Measurements from ENCODE around the gene LDLRAP1. TPM values are rescaled to one million over a fixed set of nuclear protein-coding genes. Genes with fewer than 3 reads are reported as not detected.
"Not testable (repeated sequence)": the region's sequence is repeated elsewhere in the genome, so short reads cannot be mapped to it uniquely, and the experiment has no call there.

The LDLRAP1 gene, protein sequence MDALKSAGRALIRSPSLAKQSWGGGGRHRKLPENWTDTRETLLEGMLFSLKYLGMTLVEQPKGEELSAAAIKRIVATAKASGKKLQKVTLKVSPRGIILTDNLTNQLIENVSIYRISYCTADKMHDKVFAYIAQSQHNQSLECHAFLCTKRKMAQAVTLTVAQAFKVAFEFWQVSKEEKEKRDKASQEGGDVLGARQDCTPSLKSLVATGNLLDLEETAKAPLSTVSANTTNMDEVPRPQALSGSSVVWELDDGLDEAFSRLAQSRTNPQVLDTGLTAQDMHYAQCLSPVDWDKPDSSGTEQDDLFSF
- 4.6 and 5.3 TPM in 2 replicates for total RNA-seq

DNA sequence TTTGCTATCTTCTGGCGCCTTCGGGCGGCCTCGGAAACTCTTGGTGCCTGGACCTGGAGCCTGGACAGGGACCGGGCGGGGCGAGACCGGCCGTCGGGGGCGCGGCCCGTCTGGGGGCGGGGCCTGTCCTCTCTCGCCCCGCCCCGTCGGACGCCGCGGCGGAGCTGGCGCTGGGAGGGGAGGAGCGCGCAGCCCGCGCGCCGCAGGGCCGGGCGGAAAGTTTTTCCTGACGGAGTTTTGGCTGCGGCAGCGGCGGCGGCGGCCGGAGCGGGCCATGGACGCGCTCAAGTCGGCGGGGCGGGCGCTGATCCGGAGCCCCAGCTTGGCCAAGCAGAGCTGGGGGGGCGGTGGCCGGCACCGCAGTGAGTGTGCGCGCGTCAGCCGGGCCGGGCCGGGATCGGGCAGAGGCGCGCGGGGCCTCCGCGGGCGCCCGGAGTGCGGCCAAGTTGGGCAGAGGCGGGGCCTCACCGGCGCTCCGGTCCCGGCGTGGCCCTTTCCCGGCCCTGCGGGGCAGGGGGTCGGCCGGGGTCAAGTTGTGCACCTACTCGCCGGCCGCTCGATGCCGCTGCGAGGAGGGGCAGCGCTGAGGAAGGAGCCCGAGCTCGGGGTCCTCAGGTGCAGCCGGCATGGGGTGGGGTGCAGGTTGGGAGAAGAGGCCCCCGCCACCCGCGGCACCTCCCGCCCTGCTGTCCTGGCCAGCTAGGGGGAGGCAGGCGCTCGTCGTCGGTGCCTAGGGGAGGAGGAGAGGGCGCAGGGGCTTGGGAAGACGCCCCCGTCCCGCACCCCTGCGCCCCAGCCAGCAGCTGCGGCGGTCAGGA lies at the start of gene LDLRAP1:
Gene LDLRAP1 (plus strand): TSS at position 182 of the 818 bp plus-strand sequence. CDS start 93 bp downstream, at position 275.
- H3K27me3 Mint-ChIP-seq (ENCODE audit: insufficient read depth), result peaks cover 11% of the 10 kb centered on the region
- no peak within 1 kb of the TSS for H3K27ac Mint-ChIP-seq
- peak within 1 kb of the TSS; percentile 76 for H3K4me3 Mint-ChIP-seq
- H3K4me1 Mint-ChIP-seq (ENCODE audit: low read depth), result peaks cover 8% of the 10 kb centered on the region
- H3K36me3 Mint-ChIP-seq (ENCODE audit: low read depth), result peaks cover 5% of the 10 kb centered on the region
- no peaks in the 10 kb centered on the region for H3K9me3 Mint-ChIP-seq
- DNase-seq (ENCODE audit: low spot score), result peak; percentile 59
- intact Hi-C loops (cut with micrococcal nuclease), result no loop called here

DNA sequence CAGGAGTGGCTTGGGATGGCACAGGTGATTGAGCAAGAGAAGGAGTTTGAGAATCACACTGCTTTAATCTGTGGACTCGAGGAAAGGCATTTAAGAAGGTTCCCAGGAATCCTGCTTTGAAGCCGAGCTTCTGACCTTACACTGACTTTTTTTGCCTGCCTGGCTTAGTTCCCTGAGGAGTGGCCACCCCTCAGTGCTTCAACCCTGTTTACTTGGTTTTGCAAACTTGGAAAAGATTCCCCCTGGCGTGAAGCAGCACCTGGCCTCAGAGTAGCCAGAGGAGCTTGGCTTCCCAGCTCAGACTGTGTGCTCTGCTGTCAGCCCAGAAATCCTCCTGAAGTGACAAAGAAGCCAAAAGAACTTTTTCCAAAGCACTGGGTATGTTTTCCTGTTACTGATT lies 48.5 kb upstream of the LDLRAP1 start:
- intact Hi-C loops (cut with micrococcal nuclease), result no loop called here
- no peaks in the 10 kb centered on the region for H3K9me3 Mint-ChIP-seq
- no peak for DNase-seq (ENCODE audit: low spot score)
- no peaks in the 10 kb centered on the region for H3K27me3 Mint-ChIP-seq (ENCODE audit: insufficient read depth)
- H3K4me3 Mint-ChIP-seq, result no peak overlapping the region
- H3K4me1 Mint-ChIP-seq (ENCODE audit: low read depth), result no peaks in the 10 kb centered on the region
- no peak overlapping the region for H3K27ac Mint-ChIP-seq
- peaks cover 34% of the 10 kb centered on the region for H3K36me3 Mint-ChIP-seq (ENCODE audit: low read depth)

DNA sequence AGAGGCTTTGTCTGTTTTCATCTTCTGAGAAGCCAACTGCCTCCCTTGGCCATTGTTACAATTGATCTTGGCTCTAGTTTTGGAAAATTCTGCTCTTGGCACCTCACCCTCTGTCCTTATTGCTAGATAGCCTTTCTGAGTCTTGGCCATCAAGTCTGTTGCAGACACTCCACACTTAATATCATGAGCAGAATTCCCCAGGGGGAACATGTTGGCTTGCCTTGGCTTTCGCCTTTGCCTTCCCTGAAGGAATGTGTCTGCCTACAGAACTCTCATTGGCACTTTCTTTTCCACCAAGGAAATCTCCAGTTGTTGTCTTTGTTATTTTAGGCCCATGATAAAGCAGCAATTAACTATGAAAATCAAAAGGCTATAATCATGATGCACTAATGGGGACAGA lies 42.7 kb upstream of the LDLRAP1 start:
- Mint-ChIP-seq H3K4me1 (ENCODE audit: low read depth) (no peaks in the 10 kb centered on the region), H3K36me3 (ENCODE audit: low read depth) (peaks cover 18% of the 10 kb centered on the region), H3K4me3 (no peak overlapping the region), H3K27ac (no peak overlapping the region), H3K9me3 (no peaks in the 10 kb centered on the region), H3K27me3 (ENCODE audit: insufficient read depth) (no peaks in the 10 kb centered on the region)
- no peak for DNase-seq (ENCODE audit: low spot score)
- intact Hi-C loops (cut with micrococcal nuclease), result loop anchor here (5.0 kb wide), 1 partner anchor 297 kb away; no protein-coding TSS in a partner anchor

DNA sequence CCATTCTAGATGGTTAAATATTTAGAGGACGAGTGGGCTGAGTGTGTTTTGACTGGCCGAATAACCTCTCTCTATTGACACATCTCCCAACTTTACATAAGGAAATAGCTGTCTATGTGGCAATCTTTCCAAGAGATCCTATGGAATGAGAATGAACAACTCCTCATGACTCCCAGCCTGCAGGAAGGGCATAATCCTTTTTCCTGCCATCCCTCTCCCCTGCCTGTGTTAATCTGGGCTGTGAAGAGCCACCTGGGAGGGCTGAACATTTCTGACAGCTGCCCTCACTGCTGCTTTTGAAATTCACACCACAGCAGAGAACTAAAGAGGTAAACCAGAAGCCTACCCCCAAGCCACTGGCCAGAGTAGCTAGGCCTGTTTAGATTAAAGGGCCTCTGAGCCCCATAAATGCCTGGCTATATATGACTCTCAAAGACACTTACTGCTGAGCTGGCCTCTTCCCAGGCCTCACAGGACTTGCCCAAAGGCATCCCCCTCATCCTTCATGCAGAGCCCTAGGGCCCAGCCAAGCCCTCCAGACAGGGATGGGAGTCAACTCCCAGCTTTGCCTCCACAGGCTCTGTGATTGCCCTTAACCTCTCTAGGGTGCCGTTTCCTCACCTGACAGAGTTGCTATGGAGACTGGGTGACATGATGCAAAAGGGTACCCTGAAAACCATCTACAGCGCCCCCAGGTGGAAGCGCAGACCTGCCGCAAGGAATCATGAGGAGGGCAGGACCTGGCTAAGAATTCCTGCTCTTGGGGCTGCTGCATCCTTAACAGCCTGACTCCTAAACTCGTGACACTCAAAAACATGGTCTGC lies 42.0 kb upstream of the LDLRAP1 start:
- DNase-seq (ENCODE audit: low spot score), result no peak
- intact Hi-C loops (cut with micrococcal nuclease), result loop anchor here (5.0 kb wide), 1 partner anchor 296 kb away; no protein-coding TSS in a partner anchor
- Mint-ChIP-seq H3K27ac (no peak overlapping the region), H3K27me3 (ENCODE audit: insufficient read depth) (no peaks in the 10 kb centered on the region), H3K4me1 (ENCODE audit: low read depth) (peaks cover 6% of the 10 kb centered on the region), H3K4me3 (no peak overlapping the region), H3K9me3 (no peaks in the 10 kb centered on the region), H3K36me3 (ENCODE audit: low read depth) (peaks cover 17% of the 10 kb centered on the region)

DNA sequence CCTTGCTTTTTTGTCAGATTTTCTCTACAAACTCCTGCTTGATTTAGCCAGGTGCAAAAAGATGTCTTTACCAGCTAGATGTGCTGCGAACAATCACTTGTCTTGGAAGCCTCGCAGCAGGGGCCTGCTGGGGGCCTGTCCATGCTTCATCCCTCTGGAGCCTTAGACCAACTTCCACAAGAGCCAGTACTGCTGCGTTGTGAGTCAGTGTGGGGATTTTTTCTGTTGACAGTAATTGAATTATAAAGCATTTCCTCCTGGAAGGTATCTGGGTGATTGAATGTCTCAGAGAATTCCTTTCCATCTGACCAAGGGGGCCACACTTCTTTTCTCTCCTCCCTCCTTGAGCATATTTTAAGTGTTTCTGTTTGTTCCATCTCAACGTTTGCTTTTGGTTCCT lies 40.4 kb upstream of the LDLRAP1 start:
- no peak overlapping the region for H3K4me3 Mint-ChIP-seq
- no peak overlapping the region for H3K27ac Mint-ChIP-seq
- H3K27me3 Mint-ChIP-seq (ENCODE audit: insufficient read depth), result no peaks in the 10 kb centered on the region
- no peaks in the 10 kb centered on the region for H3K9me3 Mint-ChIP-seq
- DNase-seq (ENCODE audit: low spot score), result no peak
- H3K4me1 Mint-ChIP-seq (ENCODE audit: low read depth), result peaks cover 12% of the 10 kb centered on the region
- intact Hi-C loops (cut with micrococcal nuclease), result loop anchor here (5.0 kb wide), 1 partner anchor 294 kb away; no protein-coding TSS in a partner anchor
- peaks cover 13% of the 10 kb centered on the region for H3K36me3 Mint-ChIP-seq (ENCODE audit: low read depth)

DNA sequence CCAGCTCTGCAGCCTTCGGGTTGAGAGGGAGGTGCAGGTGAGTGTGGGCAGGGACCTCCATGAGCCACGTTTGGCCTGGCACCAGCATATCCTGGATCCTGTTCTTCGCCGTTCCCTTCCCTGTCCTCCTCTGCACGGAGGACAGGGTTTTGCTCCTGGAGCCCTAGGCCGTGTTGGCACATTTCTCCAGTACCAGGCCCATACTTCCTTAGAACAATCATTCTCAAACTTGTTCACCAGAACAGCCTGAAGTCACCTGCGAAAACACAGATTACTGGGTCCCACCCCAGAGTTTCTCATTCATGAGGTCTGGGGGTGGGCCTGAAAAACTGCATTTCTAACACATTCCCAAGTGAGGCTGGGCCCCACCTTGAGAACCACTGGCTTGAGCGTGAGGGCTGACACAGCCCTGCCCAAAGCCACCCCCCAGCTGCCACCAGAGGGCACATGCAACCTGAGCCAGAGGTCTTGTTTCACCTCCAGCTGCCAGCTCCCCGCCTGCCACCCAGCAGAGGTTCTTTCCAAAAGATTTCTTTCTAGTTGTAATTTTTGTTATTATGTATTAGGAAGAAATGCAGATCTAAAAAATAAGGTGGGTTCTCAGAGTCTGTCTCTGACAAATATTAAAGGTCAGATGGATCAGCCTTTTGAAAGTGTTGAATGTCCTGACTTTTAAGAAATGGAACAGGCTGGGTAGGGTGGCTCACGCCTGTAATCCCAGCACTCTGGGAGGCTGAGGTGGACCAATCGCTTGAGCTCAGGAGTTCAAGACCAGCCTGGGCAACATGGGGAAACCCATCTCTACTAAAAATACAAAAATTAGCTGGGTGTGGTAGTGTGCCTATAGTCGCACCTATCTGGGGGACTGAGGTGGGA lies 39.6 kb upstream of the LDLRAP1 start:
- Mint-ChIP-seq H3K27ac (no peak overlapping the region), H3K36me3 (ENCODE audit: low read depth) (peaks cover 7% of the 10 kb centered on the region), H3K4me1 (ENCODE audit: low read depth) (peaks cover 12% of the 10 kb centered on the region), H3K27me3 (ENCODE audit: insufficient read depth) (no peaks in the 10 kb centered on the region), H3K9me3 (no peaks in the 10 kb centered on the region), H3K4me3 (no peak overlapping the region)
- intact Hi-C loops (cut with micrococcal nuclease), result loop anchor here (1.0 to 5.0 kb wide), 2 partner anchors 294 to 308 kb away; no protein-coding TSS in a partner anchor
- peak; percentile 24 for DNase-seq (ENCODE audit: low spot score)

DNA sequence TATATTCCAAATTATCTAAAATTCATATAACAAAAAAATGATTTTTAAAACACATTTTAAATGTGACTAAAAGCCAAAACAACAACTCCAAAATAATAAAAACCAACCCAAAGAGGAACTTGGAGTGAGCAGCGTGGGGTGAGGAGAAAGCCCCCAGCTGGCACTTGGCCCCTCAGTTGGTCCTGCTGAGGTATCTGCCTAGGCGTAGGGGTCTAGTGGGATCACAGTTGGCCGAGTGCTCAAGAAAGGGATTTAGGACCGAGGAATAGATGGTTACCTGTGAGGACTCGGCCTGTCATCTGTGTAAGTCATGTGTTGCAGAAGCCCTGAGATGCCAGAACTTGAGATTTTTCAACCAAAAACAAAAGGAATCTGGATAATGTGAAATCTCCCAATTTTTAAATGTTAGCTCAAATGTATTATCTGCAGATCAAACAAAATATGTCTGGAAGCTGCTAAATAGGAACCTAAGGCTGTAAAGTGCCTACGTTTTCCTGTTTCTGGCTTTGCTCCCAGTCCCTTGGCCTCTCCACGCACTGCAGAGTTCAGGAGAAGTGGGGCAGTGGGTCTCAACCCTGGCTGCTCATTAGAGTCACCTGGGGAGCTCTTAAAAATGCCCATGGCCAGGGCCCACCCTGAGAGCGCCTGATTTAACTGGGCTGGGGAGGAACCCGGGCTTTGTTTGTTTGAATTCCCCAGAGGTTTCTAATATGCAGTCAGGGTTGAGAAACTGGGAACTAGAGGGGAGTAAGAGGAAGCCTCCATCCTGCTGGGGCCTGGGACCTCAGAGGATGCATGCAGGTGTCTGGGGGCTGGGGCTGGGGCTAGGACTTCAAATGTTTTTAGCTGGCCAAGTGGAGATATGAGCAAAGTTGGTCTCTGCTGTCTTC lies 38.5 kb upstream of the LDLRAP1 start:
- Mint-ChIP-seq H3K4me1 (ENCODE audit: low read depth) (peaks cover 12% of the 10 kb centered on the region), H3K36me3 (ENCODE audit: low read depth) (peaks cover 7% of the 10 kb centered on the region), H3K27ac (no peak overlapping the region), H3K4me3 (no peak overlapping the region), H3K9me3 (no peaks in the 10 kb centered on the region), H3K27me3 (ENCODE audit: insufficient read depth) (no peaks in the 10 kb centered on the region)
- no peak for DNase-seq (ENCODE audit: low spot score)
- intact Hi-C loops (cut with micrococcal nuclease), result loop anchor here (1.0 to 5.0 kb wide), 2 partner anchors 292 to 306 kb away; no protein-coding TSS in a partner anchor

DNA sequence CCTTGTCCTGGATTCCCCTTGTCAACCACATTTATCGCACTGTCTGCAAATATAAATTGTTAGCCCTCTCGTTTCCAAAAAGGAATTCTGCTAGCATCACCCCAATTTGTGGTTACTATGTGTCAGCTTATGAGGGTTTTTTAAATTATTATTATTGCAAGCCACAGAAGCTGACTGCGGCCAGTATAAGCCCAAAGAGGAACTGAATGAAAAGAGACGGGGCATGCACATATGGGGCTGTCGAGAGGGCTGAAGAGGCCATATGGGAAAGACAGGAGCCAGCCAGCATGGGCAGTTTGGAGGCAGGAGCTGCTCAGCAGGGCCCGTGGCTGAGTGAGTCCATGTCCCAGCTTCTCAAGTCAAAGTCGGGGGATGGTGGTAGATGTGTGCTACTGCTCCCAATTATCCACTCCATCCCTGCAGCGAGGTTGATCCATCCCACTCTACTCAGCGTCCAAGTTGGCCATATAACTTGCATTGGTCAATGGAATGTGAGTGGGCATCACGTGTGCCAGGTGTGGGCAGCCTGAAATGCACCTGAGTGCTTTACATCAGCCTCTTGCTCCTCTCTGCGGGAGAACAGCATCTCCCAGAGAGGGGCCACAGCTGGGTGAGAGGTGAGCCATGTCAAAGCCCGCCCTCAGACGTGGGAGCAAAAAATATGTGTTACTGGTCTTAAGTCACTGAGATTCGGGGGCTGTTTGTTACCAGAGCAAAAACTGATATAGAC lies 37.6 kb upstream of the LDLRAP1 start:
- intact Hi-C loops (cut with micrococcal nuclease), result no loop called here
- Mint-ChIP-seq H3K36me3 (ENCODE audit: low read depth) (peaks cover under 1% of the 10 kb centered on the region), H3K4me3 (peak overlapping the region; percentile 30), H3K27ac (no peak overlapping the region), H3K4me1 (ENCODE audit: low read depth) (peaks cover 12% of the 10 kb centered on the region), H3K9me3 (no peaks in the 10 kb centered on the region), H3K27me3 (ENCODE audit: insufficient read depth) (no peaks in the 10 kb centered on the region)
- no peak for DNase-seq (ENCODE audit: low spot score)

DNA sequence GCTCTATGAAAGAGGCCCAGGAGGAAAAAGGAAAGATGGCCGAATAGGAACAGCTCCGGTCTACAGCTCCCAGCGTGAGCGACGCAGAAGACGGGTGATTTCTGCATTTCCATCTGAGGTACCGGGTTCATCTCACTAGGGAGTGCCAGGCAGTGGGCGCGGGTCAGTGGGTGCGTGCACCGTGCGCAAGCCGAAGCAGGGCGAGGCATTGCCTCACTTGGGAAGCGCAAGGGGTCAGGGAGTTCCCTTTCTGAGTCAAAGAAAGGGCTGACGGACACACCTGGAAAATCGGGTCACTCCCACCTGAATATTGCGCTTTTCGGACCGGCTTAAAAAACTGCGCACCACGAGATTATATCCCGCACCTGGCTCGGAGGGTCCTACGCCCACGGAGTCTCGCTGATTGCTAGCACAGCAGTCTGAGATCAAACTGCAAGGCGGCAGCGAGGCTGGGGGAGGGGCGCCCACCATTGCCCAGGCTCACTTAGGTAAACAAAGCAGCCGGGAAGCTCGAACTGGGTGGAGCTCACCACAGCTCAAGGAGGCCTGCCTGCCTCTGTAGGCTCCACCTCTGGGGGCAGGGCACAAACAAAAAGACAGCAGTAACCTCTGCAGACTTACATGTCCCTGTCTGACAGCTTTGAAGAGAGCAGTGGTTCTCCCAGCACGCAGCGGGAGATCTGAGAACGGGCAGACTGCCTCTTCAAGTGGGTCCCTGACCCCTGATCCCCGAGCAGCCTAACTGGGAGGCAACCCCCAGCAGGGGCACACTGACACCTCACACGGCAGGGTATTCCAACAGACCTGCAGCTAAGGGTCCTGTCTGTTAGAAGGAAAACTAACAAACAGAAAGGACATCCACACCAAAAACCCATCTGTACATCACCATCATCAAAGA lies 36.6 kb upstream of the LDLRAP1 start:
- intact Hi-C loops (cut with micrococcal nuclease); H3K36me3 Mint-ChIP-seq (ENCODE audit: low read depth); H3K27ac Mint-ChIP-seq; H3K27me3 Mint-ChIP-seq (ENCODE audit: insufficient read depth); H3K9me3 Mint-ChIP-seq: not testable (repeated sequence)
- DNase-seq (ENCODE audit: low spot score), result peak; percentile 17
- H3K4me1 Mint-ChIP-seq (ENCODE audit: low read depth), result peaks cover 12% of the 10 kb centered on the region
- peak overlapping the region; percentile 30 for H3K4me3 Mint-ChIP-seq

DNA sequence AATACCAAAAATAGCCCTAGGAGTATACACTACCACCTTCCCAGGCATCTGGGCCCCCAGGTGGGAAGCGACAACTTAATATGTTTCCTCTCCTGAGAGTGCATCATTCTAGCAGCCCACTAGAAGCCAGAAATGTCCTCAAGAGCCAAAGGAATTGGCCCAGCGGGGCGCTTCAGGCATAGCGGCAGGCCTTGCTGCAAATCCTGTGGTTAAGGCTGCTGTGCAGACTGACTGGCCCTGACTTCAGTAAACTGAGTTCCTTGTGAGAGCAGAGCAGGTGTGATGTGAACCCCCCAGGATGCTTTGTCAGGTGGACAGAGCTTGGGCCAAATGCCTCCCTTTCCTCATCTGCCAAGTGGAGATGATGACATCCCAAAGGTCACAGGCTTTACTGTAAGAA lies 29.7 kb upstream of the LDLRAP1 start:
- no peak overlapping the region for H3K27ac Mint-ChIP-seq
- H3K9me3 Mint-ChIP-seq, result no peaks in the 10 kb centered on the region
- no peaks in the 10 kb centered on the region for H3K36me3 Mint-ChIP-seq (ENCODE audit: low read depth)
- H3K4me1 Mint-ChIP-seq (ENCODE audit: low read depth), result no peaks in the 10 kb centered on the region
- no peak overlapping the region for H3K4me3 Mint-ChIP-seq
- H3K27me3 Mint-ChIP-seq (ENCODE audit: insufficient read depth), result peaks cover 5% of the 10 kb centered on the region
- intact Hi-C loops (cut with micrococcal nuclease), result no loop called here
- DNase-seq (ENCODE audit: low spot score), result no peak

Measured in activated T-helper 1 cell treated with anti-CD3 and anti-CD28 coated beads, Interleukin-12 subunit alpha, Interleukin-12 subunit beta, Interleukin-2, Interleukin-4 antibody, amounts not matched to agents 30 ng/mL and 10 ng/mL and 1 ng/mL, durations not matched to agents 14 hours and 24 hours and 36 hours (primary cell).